ENCODE results near the gene NYAP1.

The NYAP1 gene

DNA sequence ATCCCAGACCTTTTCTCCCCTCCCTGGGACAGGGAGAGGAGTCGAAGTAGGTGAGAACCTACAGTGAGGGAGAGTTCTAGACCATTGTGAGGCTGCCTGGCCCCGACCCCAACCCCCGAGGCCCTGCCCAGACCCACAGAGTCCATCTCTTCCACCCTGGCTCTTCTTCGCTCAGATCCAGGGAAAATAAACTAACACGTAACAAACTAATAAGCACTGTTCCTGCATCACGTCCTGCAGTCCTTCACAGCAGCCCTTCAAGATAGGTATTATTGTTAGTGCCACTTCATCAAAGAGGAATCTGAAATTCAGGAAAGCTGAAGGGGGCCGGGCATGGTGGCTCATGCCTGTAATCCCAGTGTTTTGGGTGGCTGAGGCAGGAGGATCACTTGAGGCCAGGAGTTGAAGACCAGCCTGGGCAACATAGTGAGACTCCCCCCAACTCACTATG is 19.5 kb upstream of the NYAP1 start, which contains the start of gene SPACDR:
SPACDR (minus strand) TSS at position 51 of the 451 bp plus-strand sequence. CDS start 235 bp downstream, outside the sequence.
- H3K27me3 ChIP-seq (ENCODE audit: insufficient read depth, low read length, poor library complexity, severe bottlenecking) = no peaks in the 10 kb centered on the region
- no peaks in the 10 kb centered on the region for H3K9me3 ChIP-seq (ENCODE audit: insufficient read depth, low read depth, low read length)
- H3K4me3 ChIP-seq (ENCODE audit: low read length, poor library complexity, severe bottlenecking) = no peak within 1 kb of the TSS
- no peaks in the 10 kb centered on the region for H3K79me2 ChIP-seq (ENCODE audit: insufficient read depth, low read length)
- no peaks in the 10 kb centered on the region for H3K4me1 ChIP-seq (ENCODE audit: insufficient read depth, low read length, poor library complexity, severe bottlenecking)
- H3K4me2 ChIP-seq (ENCODE audit: low read depth, low read length, poor library complexity, severe bottlenecking) = no peak within 1 kb of the TSS
- TF ChIP-seq, protein P1, sequence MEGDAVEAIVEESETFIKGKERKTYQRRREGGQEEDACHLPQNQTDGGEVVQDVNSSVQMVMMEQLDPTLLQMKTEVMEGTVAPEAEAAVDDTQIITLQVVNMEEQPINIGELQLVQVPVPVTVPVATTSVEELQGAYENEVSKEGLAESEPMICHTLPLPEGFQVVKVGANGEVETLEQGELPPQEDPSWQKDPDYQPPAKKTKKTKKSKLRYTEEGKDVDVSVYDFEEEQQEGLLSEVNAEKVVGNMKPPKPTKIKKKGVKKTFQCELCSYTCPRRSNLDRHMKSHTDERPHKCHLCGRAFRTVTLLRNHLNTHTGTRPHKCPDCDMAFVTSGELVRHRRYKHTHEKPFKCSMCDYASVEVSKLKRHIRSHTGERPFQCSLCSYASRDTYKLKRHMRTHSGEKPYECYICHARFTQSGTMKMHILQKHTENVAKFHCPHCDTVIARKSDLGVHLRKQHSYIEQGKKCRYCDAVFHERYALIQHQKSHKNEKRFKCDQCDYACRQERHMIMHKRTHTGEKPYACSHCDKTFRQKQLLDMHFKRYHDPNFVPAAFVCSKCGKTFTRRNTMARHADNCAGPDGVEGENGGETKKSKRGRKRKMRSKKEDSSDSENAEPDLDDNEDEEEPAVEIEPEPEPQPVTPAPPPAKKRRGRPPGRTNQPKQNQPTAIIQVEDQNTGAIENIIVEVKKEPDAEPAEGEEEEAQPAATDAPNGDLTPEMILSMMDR (conservative IDR thresholded peaks at IDR 0.05; ENCODE audit: low read length) = no peak
- TF ChIP-seq EZH2phosphoT487 (IDR thresholded peaks at IDR 0.05; ENCODE audit: borderline replicate concordance) = no peak
- H4K20me1 ChIP-seq (ENCODE audit: insufficient read depth, low read length, poor library complexity, severe bottlenecking) = peaks cover 14% of the 10 kb centered on the region
- H3K9me2 ChIP-seq (replicated peaks; ENCODE audit: low read depth, low read length) = no peaks in the 10 kb centered on the region
- H3K36me3 ChIP-seq (ENCODE audit: insufficient read depth, low read length) = peaks cover 22% of the 10 kb centered on the region; the same call in 1 of the 2 replicates
- H3F3A ChIP-seq (ENCODE audit: low read depth) = no peaks in the 10 kb centered on the region
- no peak within 1 kb of the TSS for H3K9ac ChIP-seq (ENCODE audit: low read depth, low read length, poor library complexity, severe bottlenecking)
- H2AFZ ChIP-seq (ENCODE audit: low read length) = no peak within 1 kb of the TSS

- H3F3A ChIP-seq (ENCODE audit: low read depth) = no peaks in the 10 kb centered on the region
- no peaks in the 10 kb centered on the region for H3K27me3 ChIP-seq (ENCODE audit: insufficient read depth, low read length, poor library complexity, severe bottlenecking)
- H3K9ac ChIP-seq (ENCODE audit: low read depth, low read length, poor library complexity, severe bottlenecking) = no peak overlapping the region
- H2AFZ ChIP-seq (ENCODE audit: low read length) = no peak overlapping the region
- no peak overlapping the region for H3K4me2 ChIP-seq (ENCODE audit: low read depth, low read length, poor library complexity, severe bottlenecking)
- H3K9me3 ChIP-seq (ENCODE audit: insufficient read depth, low read depth, low read length) = no peaks in the 10 kb centered on the region
- no peaks in the 10 kb centered on the region for H3K79me2 ChIP-seq (ENCODE audit: insufficient read depth, low read length)
- peaks cover 18% of the 10 kb centered on the region for H4K20me1 ChIP-seq (ENCODE audit: insufficient read depth, low read length, poor library complexity, severe bottlenecking)
- H3K4me1 ChIP-seq (ENCODE audit: insufficient read depth, low read length, poor library complexity, severe bottlenecking) = peaks cover 5% of the 10 kb centered on the region
- H3K9me2 ChIP-seq (replicated peaks; ENCODE audit: low read depth, low read length) = no peaks in the 10 kb centered on the region
- peaks cover 22% of the 10 kb centered on the region; the same call in 1 of the 2 replicates for H3K36me3 ChIP-seq (ENCODE audit: insufficient read depth, low read length)
- TF ChIP-seq, protein P1 (conservative IDR thresholded peaks at IDR 0.05; ENCODE audit: low read length) = no peak
- no peak for TF ChIP-seq EZH2phosphoT487 (IDR thresholded peaks at IDR 0.05; ENCODE audit: borderline replicate concordance)
- no peak overlapping the region for H3K4me3 ChIP-seq (ENCODE audit: low read length, poor library complexity, severe bottlenecking)
Observed at GRCh38 chr7:100464791-100465190, 18.9 kb upstream of the NYAP1 start.

DNA sequence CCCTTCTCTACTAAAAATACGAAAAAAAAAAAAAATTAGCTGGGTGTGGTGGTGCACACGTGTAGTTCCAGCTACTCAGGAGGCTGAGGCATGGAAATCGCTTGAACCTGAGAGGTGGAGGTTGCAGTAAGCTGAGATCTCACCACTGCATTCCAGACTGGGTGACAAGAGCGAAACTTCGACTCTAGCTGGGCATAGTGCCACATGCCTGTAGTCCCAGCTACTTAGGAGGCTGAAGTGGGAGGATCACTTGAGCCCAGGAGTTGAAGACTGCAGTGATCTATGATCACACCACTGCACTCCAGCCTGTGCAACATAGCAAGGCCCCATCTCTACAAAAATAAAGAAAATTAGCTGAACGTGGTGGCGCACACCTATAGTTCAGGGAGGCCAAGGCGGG is 18.4 kb upstream of the NYAP1 start:
- Histone ChIP-seq H4K20me1 (ENCODE audit: insufficient read depth, low read length, poor library complexity, severe bottlenecking) (peaks cover 21% of the 10 kb centered on the region), H3K9ac (ENCODE audit: low read depth, low read length, poor library complexity, severe bottlenecking) (no peak overlapping the region), H3K9me3 (ENCODE audit: insufficient read depth, low read depth, low read length) (no peaks in the 10 kb centered on the region), H3K4me2 (ENCODE audit: low read depth, low read length, poor library complexity, severe bottlenecking) (no peak overlapping the region), H3K36me3 (ENCODE audit: insufficient read depth, low read length) (peaks cover 22% of the 10 kb centered on the region; the same call in 1 of the 2 replicates), H2AFZ (ENCODE audit: low read length) (no peak overlapping the region), H3K4me3 (ENCODE audit: low read length, poor library complexity, severe bottlenecking) (no peak overlapping the region), H3K27me3 (ENCODE audit: insufficient read depth, low read length, poor library complexity, severe bottlenecking) (no peaks in the 10 kb centered on the region), H3K4me1 (ENCODE audit: insufficient read depth, low read length, poor library complexity, severe bottlenecking) (peaks cover 5% of the 10 kb centered on the region), H3K79me2 (ENCODE audit: insufficient read depth, low read length) (no peaks in the 10 kb centered on the region), H3F3A (ENCODE audit: low read depth) (no peaks in the 10 kb centered on the region), H3K9me2 (replicated peaks; ENCODE audit: low read depth, low read length) (no peaks in the 10 kb centered on the region)
- TF ChIP-seq EZH2phosphoT487 (IDR thresholded peaks at IDR 0.05; ENCODE audit: borderline replicate concordance) = no peak
- TF ChIP-seq, protein P1 (conservative IDR thresholded peaks at IDR 0.05; ENCODE audit: low read length) = no peak

Data from Loucy (cell line).